Psoas muscle (tissue), 8 donors: ENCODE data around the gene FBLN7. TPM values are rescaled to one million over a fixed set of nuclear protein-coding genes. Genes with fewer than 3 reads are reported as not detected.
A peak's percentile ranks its signal among the peaks of the same experiment; 100 is the strongest.

Experiments
- ATAC-seq, 4 donors: fragments of 200-7000 bp; cut with Tn5 transposase; one replicate each; pipeline ENCODE4 v1.9.1; 2020; ENCODE audit warnings: moderate library complexity in 3 of 4, mild to moderate bottlenecking in 2 of 4
- DNase-seq, 2 donors: peaks; one replicate each; pipeline ENCODE4 v3.0.0-alpha.2; 2020
- H3K27ac ChIP-seq: fragments of 200-600 bp; one replicate; pipeline ENCODE4 v1.8.0; 2022
- H3K27me3 ChIP-seq, 3 donors: fragments of 200-600 bp in 1 of 3; one replicate each; pipeline versions ENCODE4 v1.6.1 to v1.8.0; 2013 to 2022; ENCODE audit warnings: low read length in 2 of 3, mild to moderate bottlenecking in 2 of 3, moderate library complexity in 1 of 3; ENCODE audit not compliant: insufficient read depth in 3 of 3
- H3K36me3 ChIP-seq, 2 donors: fragments of 200-600 bp in 1 of 2; one replicate each; pipeline versions ENCODE4 v1.6.1 to v1.8.0; 2013 to 2022; ENCODE audit warnings: low read depth in 1 of 2, mild to moderate bottlenecking in 1 of 2, moderate library complexity in 1 of 2; ENCODE audit not compliant: insufficient read depth in 1 of 2
- H3K4me1 ChIP-seq: fragments of 200-600 bp; one replicate; pipeline ENCODE4 v1.8.0; 2022
- H3K4me3 ChIP-seq: fragments of 200-600 bp; one replicate; pipeline ENCODE4 v1.8.0; 2022; ENCODE audit warnings: mild to moderate bottlenecking
- H3K9me3 ChIP-seq: fragments of 200-600 bp; one replicate; pipeline ENCODE4 v1.8.0; 2022
- CTCF ChIP-seq: fragments of 200-600 bp; IDR thresholded peaks from one replicate; pipeline ENCODE4 v1.8.0; 2022; ENCODE audit warnings: antibody characterized with exemption
- WGBS, 3 donors: extraction: QIAGEN DNeasy Blood & Tissue Kit; methylation state at CpG; one replicate each; pipeline versions ENCODE4 v1.1.6 to v1.1.7; 2013; 5-methylcytosine and 5-hydroxymethylcytosine counted together
- intact Hi-C, 2 donors: fragments of 100-400 bp; cut with DNase I; formaldehyde crosslinking; loops; one replicate each; pipeline versions ENCODE4 v1.11.0 to v1.14.2; 2022
- long read RNA-seq, 2 donors: library from polyadenylated mRNA; unstranded; transcript quantifications; one replicate each; pipeline ENCODE4 v2.0.0, GENCODE V29; 2021
- polyA plus RNA-seq, 3 donors: library from polyadenylated mRNA; stranded (reverse); fragments of 200-250 nt; gene quantifications; one replicate each; pipeline ENCODE4 v1.2.3, GENCODE V29; 2013
- total RNA-seq, 4 donors: library from RNA; stranded (reverse); fragmentation: NEBNext Ultra II Directional in 2 of 4; extraction: Animal tissue kit (Norgen Biotek cat#: 25700) in 2 of 4; gene quantifications; one replicate each; pipeline versions ENCODE4 v1.2.1 to v1.2.4, GENCODE V29; 2021 to 2023
- donor health status: healthy with polysubstance abuse.
- donor health status: DM: no; HTN: no; CAD: no; lungs with moderate emphysema.
- donor health status: Bipolar disorder and iron deficiency.
- donor health status: healthy.
- donor health status: DM: yes; HTN: yes; CAD: no.
- donor health status: DM: no; HTN: no; CAD: no.
- donor health status: DM: no; HTN: no; CAD: no.
- donor health status: DM: yes; HTN: yes; CAD: no.

The FBLN7 gene
- total RNA-seq (1 to 10 TPM in 1 of 4 donors, under 1 TPM in 3; 0.26 to 1.2 (median 0.80) TPM), polyA plus RNA-seq (under 1 TPM; 0.18 to 0.31 (median 0.23) TPM)
- long read RNA-seq, donor 1, partial matches to known transcripts, result 2 of 3 reads
- long read RNA-seq, donor 1, other reads (novel, unspliced or antisense), result 1 of 3 reads
- long read RNA-seq, donor 2, result 0 reads

DNA sequence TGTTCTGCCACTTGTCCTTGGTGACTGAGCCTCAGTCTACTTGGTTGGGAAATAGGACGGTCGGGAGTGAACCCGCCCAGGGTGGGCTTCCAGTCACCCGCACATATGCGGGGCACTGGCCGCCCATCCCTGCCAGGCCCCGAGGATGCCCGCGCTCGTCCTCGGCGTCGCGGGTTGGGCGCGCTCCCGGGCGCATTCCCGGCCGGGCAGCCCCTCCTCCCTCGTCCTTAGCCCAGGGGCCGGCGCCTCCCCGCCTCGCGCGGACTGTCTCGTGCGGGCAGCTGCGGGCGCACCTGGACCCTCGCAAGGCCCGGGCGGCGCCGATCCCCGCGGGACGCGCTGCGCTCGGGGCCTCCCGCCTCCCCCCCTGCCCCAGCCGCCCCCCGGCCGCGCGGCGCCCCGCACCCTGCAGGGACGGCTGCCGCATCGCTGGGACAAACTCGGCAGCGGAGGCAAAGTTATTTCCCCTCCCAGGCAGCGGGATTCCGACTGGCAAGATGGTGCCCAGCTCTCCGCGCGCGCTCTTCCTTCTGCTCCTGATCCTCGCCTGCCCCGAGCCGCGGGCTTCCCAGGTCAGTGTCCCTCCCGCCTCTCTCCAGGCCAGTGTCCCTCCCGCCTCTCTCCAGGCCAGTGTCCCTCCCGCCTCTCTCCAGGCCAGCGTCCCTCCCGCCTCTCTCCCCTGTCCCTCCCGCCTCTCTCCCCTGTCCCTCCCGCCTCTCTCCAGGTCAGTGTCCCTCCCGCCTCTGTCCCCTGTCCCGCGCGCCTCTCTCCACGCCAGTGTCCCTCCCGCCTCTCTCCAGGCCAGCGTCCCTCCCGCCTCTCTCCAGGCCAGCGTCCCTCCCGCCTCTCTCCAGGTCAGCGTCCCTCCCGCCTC is at the start of gene FBLN7:
Gene FBLN7 (plus strand): TSS at position 227 of the 874 bp plus-strand sequence. CDS start 271 bp downstream, at position 498.
- ATAC-seq (peak in 1 of 4 donors; percentile 35), DNase-seq (no peak)
- Histone ChIP-seq H3K4me3 (peak within 1 kb of the TSS; percentile 66), H3K4me1 (no peaks in the 10 kb centered on the region), H3K9me3 (no peaks in the 10 kb centered on the region), H3K27ac (no peak within 1 kb of the TSS), H3K36me3 (no peaks in the 10 kb centered on the region), H3K27me3 (peaks cover 0 to 32% (median 12%) of the 10 kb centered on the region in 3 donors)
- WGBS, 3 donors, result 0 to 1% (median 1%) methylated on average over 49 to 84 of the region's 84 CpGs
- intact Hi-C loops, result no loop called here
- no peak for TF ChIP-seq CTCF

DNA sequence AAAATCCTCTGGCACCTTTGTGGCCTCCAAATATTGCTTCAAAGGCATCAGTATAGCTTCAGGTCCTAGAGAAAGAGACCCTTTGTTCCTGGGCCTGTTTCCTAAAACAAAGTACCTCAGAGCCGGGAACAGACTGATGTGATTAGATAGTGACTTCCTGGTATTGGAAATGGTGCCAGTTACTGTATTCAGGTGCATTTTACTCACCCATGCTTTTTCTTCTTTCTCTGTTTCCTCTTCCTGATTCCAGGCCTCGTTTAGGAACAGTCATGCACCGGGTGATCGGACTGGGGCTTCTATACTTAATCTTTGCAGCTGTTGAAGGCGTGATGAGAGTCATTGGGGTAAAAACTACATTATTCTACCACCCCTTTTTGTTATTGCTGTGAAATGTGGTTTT is 48.8 kb upstream of the FBLN7 start:
- Histone ChIP-seq H3K36me3 (peaks cover 0 to 47% of the 10 kb centered on the region in 2 donors), H3K4me3 (no peak overlapping the region), H3K4me1 (no peaks in the 10 kb centered on the region), H3K27ac (no peak overlapping the region), H3K27me3 (no peaks in the 10 kb centered on the region), H3K9me3 (no peaks in the 10 kb centered on the region)
- 77 to 79% (median 79%) methylated on average over 5 of the region's 5 CpGs for WGBS, 3 donors
- TF ChIP-seq CTCF, result no peak
- intact Hi-C loops, result no loop called here
- no peak for ATAC-seq
- DNase-seq, result no peak

DNA sequence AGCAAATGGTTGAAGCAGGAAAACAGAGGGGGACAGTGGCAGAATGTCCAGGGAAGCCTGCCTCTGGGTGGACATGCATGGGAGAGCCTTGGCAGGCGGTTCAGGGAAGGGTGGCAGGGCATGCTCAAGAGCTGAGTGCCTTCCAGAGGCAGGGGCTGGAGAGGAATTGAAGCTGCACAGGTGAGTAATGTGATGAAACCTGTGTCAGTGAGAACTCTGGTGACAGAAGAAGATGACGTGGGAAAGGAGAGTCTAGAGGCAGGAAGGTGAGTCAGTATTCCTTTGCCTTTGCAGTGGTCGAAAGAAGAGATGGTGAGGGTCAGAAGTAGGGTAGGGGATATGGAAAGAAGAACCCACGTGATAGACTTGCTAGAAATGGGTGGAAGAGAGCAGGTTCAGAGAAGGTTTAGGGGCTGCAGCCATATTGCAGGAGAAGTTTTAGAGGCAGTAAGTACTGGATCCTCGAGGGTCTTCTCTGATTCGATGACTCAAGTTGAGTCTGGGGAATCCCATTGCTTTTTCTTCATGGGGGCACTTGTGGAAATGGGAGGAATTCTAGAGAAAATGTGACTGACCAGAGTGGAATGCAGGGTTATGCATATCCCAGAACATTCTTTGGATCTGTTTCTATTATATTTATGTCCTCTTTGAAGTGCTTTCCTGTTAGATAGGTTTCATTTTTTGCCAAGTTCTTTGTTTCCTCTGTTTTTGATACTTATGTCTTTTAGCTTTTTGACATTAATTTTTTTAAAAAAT is 45.7 kb upstream of the FBLN7 start:
- Histone ChIP-seq H3K4me1 (no peaks in the 10 kb centered on the region), H3K27me3 (no peaks in the 10 kb centered on the region), H3K36me3 (peaks cover 0 to 37% of the 10 kb centered on the region in 2 donors), H3K9me3 (no peaks in the 10 kb centered on the region), H3K27ac (no peak overlapping the region), H3K4me3 (no peak overlapping the region)
- intact Hi-C loops, result no loop called here
- TF ChIP-seq CTCF, result no peak
- no peak for ATAC-seq
- 86 to 89% (median 88%) methylated on average over 6 of the region's 6 CpGs for WGBS, 3 donors
- no peak for DNase-seq

GRCh38 chr2:112093216-112093615 is 45.0 kb upstream of the FBLN7 start:
- no peaks in the 10 kb centered on the region for H3K9me3 ChIP-seq
- ATAC-seq (no peak), DNase-seq (no peak)
- no peaks in the 10 kb centered on the region for H3K27me3 ChIP-seq
- intact Hi-C loops, result no loop called here
- H3K4me1 ChIP-seq, result no peaks in the 10 kb centered on the region
- peaks cover 0 to 31% of the 10 kb centered on the region in 2 donors for H3K36me3 ChIP-seq
- H3K4me3 ChIP-seq, result no peak overlapping the region
- no peak overlapping the region for H3K27ac ChIP-seq
- WGBS, 3 donors, result 52 to 57% (median 55%) methylated on average over 1 of the region's 1 CpG
- TF ChIP-seq CTCF, result no peak
